ENCODE measurements around the gene PLEKHN1.

Gene PLEKHN1

GRCh38 chr1:975896-976683 is 9.8 kb downstream of the PLEKHN1 start (continued):
- 0 out of 2 replicates have a peak, but pooled peaks have one; percentile 13 for TF ChIP-seq ZNF391 (tag by site-specific recombination; IDR thresholded peaks at IDR 0.05; ENCODE audit: borderline replicate concordance, low read depth)
- TF ChIP-seq ZNF10 (tag by site-specific recombination; IDR thresholded peaks at IDR 0.05): peak; percentile 35; the same call in 1 of the 2 replicates
- TF ChIP-seq IKZF3 (tag by site-specific recombination; IDR thresholded peaks at IDR 0.05): peak; percentile 45; the same call in 1 of the 2 replicates
- TF ChIP-seq ZNF530 (tag by site-specific recombination; IDR thresholded peaks at IDR 0.05; ENCODE audit: low read depth): no peak
- TF ChIP-seq ZNF791 (tag by site-specific recombination; IDR thresholded peaks at IDR 0.05): no peak
- TF ChIP-seq, protein P1, sequence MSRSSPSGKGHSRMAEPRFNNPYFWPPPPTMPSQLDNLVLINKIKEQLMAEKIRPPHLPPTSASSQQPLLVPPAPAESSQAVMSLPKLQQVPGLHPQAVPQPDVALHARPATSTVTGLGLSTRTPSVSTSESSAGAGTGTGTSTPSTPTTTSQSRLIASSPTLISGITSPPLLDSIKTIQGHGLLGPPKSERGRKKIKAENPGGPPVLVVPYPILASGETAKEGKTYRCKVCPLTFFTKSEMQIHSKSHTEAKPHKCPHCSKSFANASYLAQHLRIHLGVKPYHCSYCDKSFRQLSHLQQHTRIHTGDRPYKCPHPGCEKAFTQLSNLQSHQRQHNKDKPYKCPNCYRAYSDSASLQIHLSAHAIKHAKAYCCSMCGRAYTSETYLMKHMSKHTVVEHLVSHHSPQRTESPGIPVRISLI (tag by site-specific recombination; IDR thresholded peaks at IDR 0.05): no peak
- TF ChIP-seq, protein P2, sequence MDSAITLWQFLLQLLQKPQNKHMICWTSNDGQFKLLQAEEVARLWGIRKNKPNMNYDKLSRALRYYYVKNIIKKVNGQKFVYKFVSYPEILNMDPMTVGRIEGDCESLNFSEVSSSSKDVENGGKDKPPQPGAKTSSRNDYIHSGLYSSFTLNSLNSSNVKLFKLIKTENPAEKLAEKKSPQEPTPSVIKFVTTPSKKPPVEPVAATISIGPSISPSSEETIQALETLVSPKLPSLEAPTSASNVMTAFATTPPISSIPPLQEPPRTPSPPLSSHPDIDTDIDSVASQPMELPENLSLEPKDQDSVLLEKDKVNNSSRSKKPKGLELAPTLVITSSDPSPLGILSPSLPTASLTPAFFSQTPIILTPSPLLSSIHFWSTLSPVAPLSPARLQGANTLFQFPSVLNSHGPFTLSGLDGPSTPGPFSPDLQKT (IDR thresholded peaks at IDR 0.05; ENCODE audit: borderline replicate concordance, low read depth, low read length): no peak
- peak; percentile 83 for TF ChIP-seq ZSCAN30 (tag by site-specific recombination; IDR thresholded peaks at IDR 0.05)
- peak; percentile 72 for TF ChIP-seq KLF1 (tag by site-specific recombination; IDR thresholded peaks at IDR 0.05)
- peak; percentile 75; the same call in 1 of the 2 replicates for TF ChIP-seq ZNF2 (tag by site-specific recombination; IDR thresholded peaks at IDR 0.05)
- TF ChIP-seq ZFHX2 (tag by site-specific recombination; conservative IDR thresholded peaks at IDR 0.05): peak; percentile 57; the same call in 1 of the 2 replicates
- TF ChIP-seq, protein P3, sequence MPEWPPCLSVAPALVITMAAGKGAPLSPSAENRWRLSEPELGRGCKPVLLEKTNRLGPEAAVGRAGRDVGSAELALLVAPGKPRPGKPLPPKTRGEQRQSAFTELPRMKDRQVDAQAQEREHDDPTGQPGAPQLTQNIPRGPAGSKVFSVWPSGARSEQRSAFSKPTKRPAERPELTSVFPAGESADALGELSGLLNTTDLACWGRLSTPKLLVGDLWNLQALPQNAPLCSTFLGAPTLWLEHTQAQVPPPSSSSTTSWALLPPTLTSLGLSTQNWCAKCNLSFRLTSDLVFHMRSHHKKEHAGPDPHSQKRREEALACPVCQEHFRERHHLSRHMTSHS (tag by site-specific recombination; IDR thresholded peaks at IDR 0.05): no peak
- peak; percentile 95 for TF ChIP-seq ZBTB8A (tag by site-specific recombination; IDR thresholded peaks at IDR 0.05)
- TF ChIP-seq KLF7 (tag by site-specific recombination; IDR thresholded peaks at IDR 0.05; ENCODE audit: borderline replicate concordance): peak; percentile 76; the same call in 1 of the 2 replicates
- TF ChIP-seq ZNF571 (tag by site-specific recombination; IDR thresholded peaks at IDR 0.05): no peak
- TF ChIP-seq, protein P4, sequence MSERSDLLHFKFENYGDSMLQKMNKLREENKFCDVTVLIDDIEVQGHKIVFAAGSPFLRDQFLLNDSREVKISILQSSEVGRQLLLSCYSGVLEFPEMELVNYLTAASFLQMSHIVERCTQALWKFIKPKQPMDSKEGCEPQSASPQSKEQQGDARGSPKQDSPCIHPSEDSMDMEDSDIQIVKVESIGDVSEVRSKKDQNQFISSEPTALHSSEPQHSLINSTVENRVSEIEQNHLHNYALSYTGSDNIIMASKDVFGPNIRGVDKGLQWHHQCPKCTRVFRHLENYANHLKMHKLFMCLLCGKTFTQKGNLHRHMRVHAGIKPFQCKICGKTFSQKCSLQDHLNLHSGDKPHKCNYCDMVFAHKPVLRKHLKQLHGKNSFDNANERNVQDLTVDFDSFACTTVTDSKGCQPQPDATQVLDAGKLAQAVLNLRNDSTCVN (tag by site-specific recombination; optimal IDR thresholded peaks at IDR 0.05): peak; percentile 27
- peak; percentile 63; the same call in 1 of the 2 replicates for TF ChIP-seq SP2 (tag by site-specific recombination; IDR thresholded peaks at IDR 0.05)
- TF ChIP-seq ZEB2 (tag by site-specific recombination; IDR thresholded peaks at IDR 0.05): peak; percentile 86; the same call in 1 of the 2 replicates
- TF ChIP-seq GLI2 (tag by site-specific recombination; IDR thresholded peaks at IDR 0.05; ENCODE audit: borderline replicate concordance, low read depth): no peak
- peak; percentile 96 for TF ChIP-seq CTCF (tag by site-specific recombination; IDR thresholded peaks at IDR 0.05)
- TF ChIP-seq HIC1 (tag by site-specific recombination; IDR thresholded peaks at IDR 0.05): peak; percentile 94
- TF ChIP-seq SP3 (tag by site-specific recombination; IDR thresholded peaks at IDR 0.05): peak; percentile 55
- peak; percentile 71; the same call in 1 of the 2 replicates for TF ChIP-seq ZBTB20 (tag by site-specific recombination; IDR thresholded peaks at IDR 0.05)
- TF ChIP-seq GLIS2 (tag by site-specific recombination; IDR thresholded peaks at IDR 0.05): peak; percentile 64
- no peak for TF ChIP-seq ZNF169 (tag by site-specific recombination; IDR thresholded peaks at IDR 0.05)
- no peak for TF ChIP-seq REPIN1 (tag by site-specific recombination; IDR thresholded peaks at IDR 0.05; ENCODE audit: low read depth)
- peak; percentile 96 for TF ChIP-seq ZNF600 (tag by site-specific recombination; IDR thresholded peaks at IDR 0.05)
- TF ChIP-seq ZNF341 (tag by site-specific recombination; IDR thresholded peaks at IDR 0.05; ENCODE audit: low read depth): peak; percentile 92
- TF ChIP-seq EGR2 (tag by site-specific recombination; IDR thresholded peaks at IDR 0.05; ENCODE audit: low read depth): peak; percentile 28; the same call in 1 of the 2 replicates
- no peak for TF ChIP-seq ZNF792 (tag by site-specific recombination; IDR thresholded peaks at IDR 0.05)
- TF ChIP-seq SCRT2 (tag by site-specific recombination; IDR thresholded peaks at IDR 0.05): peak; percentile 66
- TF ChIP-seq ZNF660 (tag by site-specific recombination; IDR thresholded peaks at IDR 0.05): peak; percentile 57; the same call in 1 of the 2 replicates

Data from HEK293 (cell line).